HG03432 (cell line): Measurements from ENCODE around the gene PHF21A.
"Not testable (repeated sequence)": the region's sequence is repeated elsewhere in the genome, so short reads cannot be mapped to it uniquely, and the experiment has no call there.

Experiments
- ATAC-seq: cut with Tn5 transposase; IDR thresholded peaks from one replicate; pipeline ENCODE4 v1.9.1; 2021; ENCODE audit warnings: mild to moderate bottlenecking, moderate library complexity; ENCODE audit not compliant: unreplicated experiment

Gene PHF21A

GRCh38 chr11:46036969-46037368, 84.3 kb downstream of the PHF21A start:
- ATAC-seq = no peak

- no peak for ATAC-seq
Measured at GRCh38 chr11:46036009-46036408, 85.2 kb downstream of the PHF21A start.

DNA sequence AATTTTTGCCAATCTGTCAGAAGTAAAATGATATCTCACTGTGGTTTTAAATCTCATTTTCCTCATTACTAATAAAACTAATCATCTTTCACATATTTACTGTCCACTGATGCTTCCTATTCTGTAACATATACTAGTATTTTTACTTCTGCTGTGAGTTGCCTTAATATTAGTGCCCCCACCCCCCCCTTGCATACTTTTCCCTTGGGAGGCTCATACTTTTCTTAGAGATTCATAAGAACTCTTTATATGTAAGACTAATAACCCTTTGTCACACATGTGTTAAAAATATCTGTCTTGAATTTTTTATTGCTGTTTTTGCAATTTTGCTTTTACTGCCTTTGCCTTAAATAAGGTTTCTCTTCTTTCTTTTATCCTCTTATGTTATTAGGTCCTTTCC, 87.2 kb downstream of the PHF21A start:
- ATAC-seq = no peak

DNA sequence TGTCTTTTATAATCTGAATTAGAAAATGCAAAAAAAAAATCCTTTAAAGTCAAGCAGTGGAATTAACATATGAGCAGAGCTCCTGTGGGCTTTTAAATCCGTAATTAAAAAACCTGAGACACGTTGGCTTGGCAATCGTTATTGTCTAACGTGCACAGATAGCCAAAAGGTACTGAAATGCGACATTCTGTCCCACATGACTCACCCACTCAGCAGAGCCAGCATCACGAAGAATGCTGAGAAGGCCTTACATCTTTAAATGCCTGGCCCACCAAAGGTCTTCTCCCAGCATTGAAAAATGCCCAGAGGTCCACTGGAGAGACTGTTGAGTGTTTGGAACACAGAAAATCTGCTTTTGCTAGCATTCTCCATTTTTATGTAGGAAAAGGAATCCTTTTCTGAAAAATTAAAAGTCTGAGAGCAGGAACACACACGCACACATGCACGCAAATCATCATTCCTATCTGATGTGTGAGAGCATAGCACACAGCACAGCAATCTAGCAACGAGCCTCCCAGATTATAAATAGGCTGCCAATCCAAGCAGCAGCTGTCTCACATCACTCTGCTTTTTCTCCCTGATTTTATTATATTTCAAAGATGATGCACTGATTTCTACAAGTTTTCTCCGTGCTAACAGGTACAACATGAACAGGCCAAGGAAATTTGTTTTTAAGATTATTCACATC, 94.5 kb downstream of the PHF21A start:
- no peak for ATAC-seq

- no peak for ATAC-seq
Measured at GRCh38 chr11:46020084-46020599, 101.1 kb downstream of the PHF21A start.

- no peak for ATAC-seq
Measured at GRCh38 chr11:46018651-46019050, 102.6 kb downstream of the PHF21A start.

- ATAC-seq = no peak
Measured at GRCh38 chr11:46017341-46017740, 103.9 kb downstream of the PHF21A start.

- no peak for ATAC-seq
Measured at GRCh38 chr11:46015941-46016340, 105.3 kb downstream of the PHF21A start.

GRCh38 chr11:46014168-46014567, 107.1 kb downstream of the PHF21A start:
- ATAC-seq = not testable (repeated sequence)

GRCh38 chr11:46012185-46012584, 109.1 kb downstream of the PHF21A start:
- no peak for ATAC-seq

DNA sequence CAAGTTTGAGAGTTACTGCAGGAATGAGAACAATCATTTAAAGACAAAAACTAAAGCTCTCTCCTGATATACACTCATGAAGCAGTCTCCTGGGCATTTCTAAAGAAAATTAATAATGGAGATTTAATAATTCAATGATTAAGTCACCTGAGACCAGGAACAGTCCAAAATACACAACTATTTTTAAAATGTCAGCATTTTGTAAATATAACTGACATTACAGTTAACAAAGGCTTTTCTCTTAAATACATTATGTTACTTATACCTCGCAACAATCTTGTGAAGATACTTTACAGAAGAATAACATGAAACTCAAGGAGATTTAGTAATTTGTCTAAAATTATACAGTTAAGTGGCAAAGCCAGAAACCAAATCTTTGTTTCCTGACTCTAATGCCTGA, 111.2 kb downstream of the PHF21A start:
- ATAC-seq = no peak

- no peak for ATAC-seq
Measured at GRCh38 chr11:46009647-46010046, 111.6 kb downstream of the PHF21A start.

DNA sequence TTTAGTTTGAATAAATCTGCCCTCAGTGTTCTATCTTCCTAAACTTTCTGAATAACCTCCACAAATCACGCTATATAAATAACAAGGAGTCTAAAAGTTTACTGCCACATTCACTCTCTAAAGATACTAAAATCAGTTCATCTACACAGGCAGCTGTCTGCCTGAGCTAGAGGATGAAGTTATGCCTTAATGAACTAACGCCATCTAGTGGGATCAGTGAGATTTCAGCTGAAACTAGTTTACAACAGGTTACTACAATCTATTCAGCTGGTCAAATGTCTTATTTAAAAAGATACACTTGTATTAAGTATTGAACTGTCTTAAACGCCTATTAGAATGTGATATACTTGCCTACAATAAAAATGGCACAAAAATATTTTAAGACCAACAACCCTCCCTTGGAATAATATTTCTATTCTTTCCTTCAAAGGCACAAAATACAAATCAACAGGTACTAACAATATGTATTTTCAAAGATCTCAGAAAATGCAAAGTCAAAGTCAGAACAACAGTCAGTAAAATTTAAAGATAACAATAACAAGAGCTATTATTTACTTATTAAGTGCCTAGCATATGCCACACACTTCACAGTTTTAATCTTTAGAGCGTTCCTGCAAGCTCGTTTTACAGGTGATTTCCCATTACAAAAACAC, 114.7 kb downstream of the PHF21A start:
- ATAC-seq = no peak

DNA sequence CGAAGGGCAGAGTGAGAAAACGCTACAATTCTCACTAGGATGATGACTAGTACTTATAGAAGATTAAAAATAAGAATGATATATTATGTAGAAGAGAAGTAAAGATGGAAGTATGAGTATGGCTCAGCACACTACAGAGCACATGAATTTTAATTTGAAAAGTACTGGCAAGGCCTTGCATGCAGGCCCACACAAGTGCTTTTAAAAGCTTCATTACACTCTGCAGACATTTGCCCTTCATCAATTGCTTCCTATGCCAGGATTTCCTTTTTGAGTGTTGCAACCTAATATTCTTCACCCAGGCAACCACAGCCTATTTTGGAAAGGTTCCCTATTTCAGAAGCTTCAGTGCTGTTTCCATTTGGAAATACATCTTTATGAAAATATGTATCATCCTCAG, 117.7 kb downstream of the PHF21A start:
- ATAC-seq = no peak

- ATAC-seq = no peak
Measured at GRCh38 chr11:46002189-46002588, 119.1 kb downstream of the PHF21A start.

DNA sequence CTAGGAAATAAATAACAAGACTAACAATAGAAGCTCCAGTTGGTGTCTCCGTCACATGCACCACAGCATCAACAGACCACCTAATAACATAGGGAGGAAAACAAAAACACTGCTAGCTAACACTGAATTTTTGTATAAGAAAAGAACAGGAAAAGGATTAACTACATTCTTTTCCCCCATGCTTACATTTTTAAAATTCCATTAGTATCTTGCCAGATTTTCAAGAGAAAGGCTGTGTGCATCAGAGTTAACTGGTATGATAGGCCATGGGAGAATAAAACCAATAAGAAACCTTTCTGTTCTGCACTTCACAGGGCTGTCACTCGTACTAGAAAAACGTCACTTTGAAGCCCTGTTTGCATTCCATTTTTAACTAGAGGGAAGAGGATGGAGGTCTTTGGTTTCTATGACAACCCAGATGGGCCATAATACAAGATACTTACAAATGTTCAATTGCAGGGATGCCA, 119.8 kb downstream of the PHF21A start:
- ATAC-seq = no peak

- ATAC-seq = no peak
Measured at GRCh38 chr11:45997599-45997998, 123.7 kb downstream of the PHF21A start.

GRCh38 chr11:45995342-45995734, 125.9 kb downstream of the PHF21A start:
- ATAC-seq = no peak

DNA sequence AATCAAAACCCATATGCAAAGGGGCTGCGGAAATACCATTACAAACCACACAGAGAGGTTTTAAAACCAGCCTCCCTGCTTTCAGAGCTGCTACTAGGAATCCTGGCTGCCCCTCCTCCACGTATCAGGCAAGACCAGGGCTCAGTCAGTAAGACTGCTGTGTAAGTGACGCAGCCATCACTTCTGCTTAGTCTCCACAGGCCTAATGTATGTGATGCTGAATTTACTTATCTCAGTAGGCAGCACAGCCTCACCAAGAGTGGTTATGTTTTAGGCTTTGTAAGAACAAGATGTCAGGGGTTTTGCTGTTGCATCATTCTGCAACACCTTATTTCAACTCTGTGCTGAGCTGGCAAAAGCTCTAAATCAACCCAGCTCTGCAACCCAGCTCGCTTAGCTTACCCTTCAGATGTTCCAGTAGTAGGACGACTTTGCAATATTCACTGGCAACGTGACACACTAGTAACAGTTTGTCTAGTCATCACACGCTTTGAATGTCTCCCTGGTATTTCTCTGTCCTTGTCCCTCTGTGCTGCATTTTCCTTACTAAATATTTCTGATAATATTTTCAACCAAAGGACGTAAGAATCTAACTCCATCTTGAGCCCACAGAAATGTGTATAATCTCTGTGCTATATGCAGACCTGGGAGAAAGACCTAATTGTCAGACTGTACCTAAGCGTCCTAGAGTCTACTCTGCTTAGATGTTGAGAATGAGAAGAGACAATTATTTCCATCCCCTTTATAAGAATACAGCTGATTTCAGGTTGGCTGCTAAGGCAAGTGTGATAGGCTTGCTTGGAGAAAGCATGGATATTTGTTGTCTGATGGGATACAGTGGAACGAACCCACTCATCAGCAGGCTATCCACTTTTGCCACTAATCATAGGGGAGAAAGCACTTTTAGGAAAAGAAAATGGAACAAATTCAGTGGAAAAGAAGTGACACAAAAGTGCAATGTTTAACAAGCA, 126.6 kb downstream of the PHF21A start:
- no peak for ATAC-seq

GRCh38 chr11:45993531-45994001, 127.7 kb downstream of the PHF21A start:
- ATAC-seq = no peak

GRCh38 chr11:45988921-45989320, 132.3 kb downstream of the PHF21A start:
- ATAC-seq = no peak
